HuH-7 (cell line): ENCODE results near the gene LIMS2.

ENCODE experiments used
- DNase-seq: peaks from one replicate; pipeline ENCODE4 v3.0.0; 2011; ENCODE audit warnings: low spot score

The LIMS2 gene

GRCh38 chr2:127674241-127675209 is 805 bp downstream of the LIMS2 start:
- peak; percentile 63 for DNase-seq

GRCh38 chr2:127673291-127674069 is 1.9 kb downstream of the LIMS2 start:
- DNase-seq, result no peak

GRCh38 chr2:127672341-127673224 is 2.7 kb downstream of the LIMS2 start:
- no peak for DNase-seq

GRCh38 chr2:127671557-127672302 is 3.6 kb downstream of the LIMS2 start:
- DNase-seq, result no peak

- DNase-seq, result no peak
Observed at GRCh38 chr2:127670957-127671290, 4.4 kb downstream of the LIMS2 start.

- DNase-seq, result no peak
Observed at GRCh38 chr2:127670055-127670956, 5.0 kb downstream of the LIMS2 start.

GRCh38 chr2:127669056-127669455 is 6.3 kb downstream of the LIMS2 start:
- no peak for DNase-seq

- DNase-seq, result no peak
Observed at GRCh38 chr2:127665267-127665893, 9.9 kb downstream of the LIMS2 start.

- no peak for DNase-seq
Observed at GRCh38 chr2:127664895-127665225, 10.5 kb downstream of the LIMS2 start.

GRCh38 chr2:127664065-127664894 is 11.1 kb downstream of the LIMS2 start:
- no peak for DNase-seq

- DNase-seq, result no peak
Observed at GRCh38 chr2:127663566-127664064, 11.7 kb downstream of the LIMS2 start.

- DNase-seq, result no peak
Observed at GRCh38 chr2:127662937-127663565, 12.3 kb downstream of the LIMS2 start.

GRCh38 chr2:127661949-127662510 is 13.3 kb downstream of the LIMS2 start:
- DNase-seq, result no peak

GRCh38 chr2:127661072-127661649 is 14.2 kb downstream of the LIMS2 start:
- DNase-seq, result no peak

GRCh38 chr2:127660291-127660578 is 15.1 kb downstream of the LIMS2 start:
- no peak for DNase-seq

GRCh38 chr2:127659408-127660290 is 15.7 kb downstream of the LIMS2 start:
- no peak for DNase-seq
